ENCODE data around the gene WWOX.

- TF ChIP-seq CTCF (IDR thresholded peaks at IDR 0.05) (no peak), EZH2 (IDR thresholded peaks at IDR 0.05; ENCODE audit: borderline replicate concordance, insufficient read depth, low read depth, low read length, poor library complexity, severe bottlenecking) (no peak)
These were observed 252.7 kb downstream of the WWOX start for GRCh38 chr16:78352184-78352583.
